Glomerular endothelial cell (primary cell): ENCODE measurements around the gene MPRIP. TPM values are rescaled to one million over a fixed set of nuclear protein-coding genes. Genes with fewer than 3 reads are reported as not detected.
"Not testable (repeated sequence)": the region's sequence is repeated elsewhere in the genome, so short reads cannot be mapped to it uniquely, and the experiment has no call there.

ENCODE experiments used
- DNase-seq: peaks from one replicate; pipeline ENCODE4 v3.0.0-alpha.2; 2011; ENCODE audit warnings: low read depth, low spot score; ENCODE audit errors: extremely low read depth
- total RNA-seq: library from RNA; depleted of rRNA; stranded (reverse); fragments of >200 nt; gene quantifications from 2 replicates; pipeline ENCODE4 v1.2.3, GENCODE V29; 2015

The MPRIP gene
- total RNA-seq, 1 donor from 2014 or later: 160 TPM

DNA sequence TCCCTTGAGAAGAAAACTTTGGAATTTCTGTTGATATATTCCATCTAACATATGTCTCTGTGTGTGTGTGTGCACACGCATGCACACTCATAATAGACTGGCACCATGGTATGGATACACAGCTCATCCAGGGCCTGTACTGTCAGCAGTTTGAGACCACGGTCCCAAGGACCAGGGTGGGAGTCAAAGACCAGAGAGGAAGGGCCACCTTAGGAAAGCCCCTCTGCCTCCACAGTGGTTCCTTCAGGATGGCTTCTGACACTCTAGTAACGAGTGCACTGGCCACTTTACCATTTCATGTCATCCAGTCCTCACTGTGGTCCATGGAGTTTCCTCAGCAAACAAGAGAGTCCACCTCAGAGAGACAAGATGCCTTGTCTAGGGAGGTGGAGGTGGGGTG lies 82.1 kb downstream of the MPRIP start:
- DNase-seq: no peak

DNA sequence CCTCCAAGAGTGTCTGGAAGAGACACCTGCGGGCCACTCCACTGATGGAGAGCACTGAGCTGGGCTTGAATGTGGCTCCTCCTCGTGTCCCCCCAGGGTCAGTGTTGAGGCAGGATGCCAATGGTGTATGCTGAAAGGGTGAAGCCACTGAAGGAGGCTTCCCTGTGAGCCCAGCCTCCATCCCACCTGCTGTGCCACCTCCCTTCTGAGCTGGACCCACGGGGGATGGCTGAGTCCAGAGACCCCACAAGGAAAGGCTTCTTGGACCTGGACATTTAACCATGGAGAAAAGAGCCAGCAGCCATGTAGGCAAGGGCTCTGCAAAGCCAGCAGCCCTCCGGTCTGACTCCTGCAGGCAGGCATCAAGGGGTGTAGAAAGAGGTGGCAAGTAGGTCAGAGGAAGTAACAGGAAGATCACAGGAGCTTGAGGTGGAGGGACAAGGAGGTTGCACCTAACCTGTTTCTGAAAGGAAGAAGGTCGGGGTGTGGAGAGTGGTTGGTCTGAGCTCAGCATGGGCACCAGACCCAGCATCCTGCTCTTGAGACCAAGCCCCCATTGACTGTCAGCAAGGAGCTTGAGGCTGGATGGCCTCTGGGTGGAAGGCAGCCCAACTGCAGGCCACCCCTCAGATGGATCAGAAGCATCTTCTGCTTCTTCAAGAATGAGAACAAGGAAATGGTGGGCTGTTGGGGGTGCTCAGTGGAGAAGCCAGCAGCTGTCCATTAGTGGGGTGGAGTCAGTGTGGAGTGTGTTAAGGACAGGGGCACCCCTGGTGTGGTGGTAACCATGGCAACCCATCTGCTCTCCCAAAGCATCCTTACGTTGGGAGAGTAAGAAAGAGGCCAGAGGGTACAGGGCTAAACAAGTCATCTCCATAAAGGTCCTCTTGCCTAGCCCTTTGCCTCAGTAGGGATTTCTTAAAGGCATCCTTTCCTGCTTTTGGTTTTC lies 83.2 kb downstream of the MPRIP start:
- no peak for DNase-seq

DNA sequence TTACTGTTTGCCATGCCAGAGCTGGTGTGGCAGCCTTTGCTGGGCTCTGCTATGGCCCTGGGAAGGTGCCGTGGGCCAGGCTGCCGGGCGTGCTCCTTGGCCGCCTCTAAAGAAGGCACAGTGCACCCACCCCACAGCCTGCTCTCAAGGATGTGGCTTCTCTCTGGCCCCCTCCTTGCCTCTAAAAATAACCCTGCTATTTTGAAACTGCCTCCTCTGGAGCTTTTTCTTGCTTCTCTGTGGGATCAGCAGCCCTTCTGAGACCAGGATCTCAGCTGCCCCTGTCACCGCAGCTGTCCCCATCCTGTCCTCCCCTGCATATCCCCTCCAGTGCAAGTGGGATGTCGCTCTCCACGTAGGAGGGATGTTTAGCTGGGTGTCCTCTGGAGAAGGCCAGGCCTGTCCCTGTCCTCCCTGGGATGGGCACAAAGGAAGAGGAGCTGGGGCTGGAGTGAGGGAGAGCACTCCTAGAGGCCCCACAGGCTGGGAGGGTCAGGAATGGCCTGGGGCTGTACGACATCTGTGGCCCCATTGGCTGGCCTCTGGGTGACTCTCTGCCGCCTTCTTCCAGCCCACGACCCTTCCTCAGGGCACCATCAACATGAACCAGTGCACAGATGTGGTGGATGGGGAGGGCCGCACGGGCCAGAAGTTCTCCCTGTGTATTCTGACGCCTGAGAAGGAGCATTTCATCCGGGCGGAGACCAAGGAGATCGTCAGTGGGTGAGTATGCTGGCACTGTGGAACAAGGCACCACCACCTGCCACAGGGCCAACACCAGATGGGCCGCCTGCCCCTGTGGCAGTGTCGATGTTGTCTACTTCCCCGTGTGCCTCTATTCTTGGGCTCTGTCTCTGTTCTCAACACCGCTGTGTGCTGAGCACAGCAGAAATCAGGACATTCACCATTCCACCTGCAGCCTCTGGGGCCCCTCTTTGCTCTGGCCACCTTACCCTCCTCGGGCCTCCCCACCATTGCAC lies 84.2 kb downstream of the MPRIP start:
- DNase-seq: no peak

DNA sequence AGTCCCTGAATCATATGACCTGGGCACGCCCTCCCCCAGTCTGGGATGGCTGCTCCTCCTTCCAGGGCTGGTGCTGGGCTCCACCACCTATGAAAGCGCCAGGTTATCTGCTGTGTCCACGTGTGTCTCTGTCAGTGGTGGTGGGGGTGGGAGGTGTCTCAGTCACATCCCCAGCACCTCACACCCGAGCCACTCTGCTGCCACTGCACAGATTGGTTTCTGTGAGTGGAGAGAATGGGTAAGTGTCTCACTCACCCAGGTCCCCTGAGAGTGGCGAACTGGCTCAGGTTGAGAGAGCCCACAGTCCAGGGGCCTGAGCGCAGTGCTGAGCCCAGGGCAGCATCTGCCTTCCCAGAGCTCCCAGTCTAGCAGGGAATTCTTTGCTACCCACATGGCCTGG lies 84.9 kb downstream of the MPRIP start:
- no peak for DNase-seq

DNA sequence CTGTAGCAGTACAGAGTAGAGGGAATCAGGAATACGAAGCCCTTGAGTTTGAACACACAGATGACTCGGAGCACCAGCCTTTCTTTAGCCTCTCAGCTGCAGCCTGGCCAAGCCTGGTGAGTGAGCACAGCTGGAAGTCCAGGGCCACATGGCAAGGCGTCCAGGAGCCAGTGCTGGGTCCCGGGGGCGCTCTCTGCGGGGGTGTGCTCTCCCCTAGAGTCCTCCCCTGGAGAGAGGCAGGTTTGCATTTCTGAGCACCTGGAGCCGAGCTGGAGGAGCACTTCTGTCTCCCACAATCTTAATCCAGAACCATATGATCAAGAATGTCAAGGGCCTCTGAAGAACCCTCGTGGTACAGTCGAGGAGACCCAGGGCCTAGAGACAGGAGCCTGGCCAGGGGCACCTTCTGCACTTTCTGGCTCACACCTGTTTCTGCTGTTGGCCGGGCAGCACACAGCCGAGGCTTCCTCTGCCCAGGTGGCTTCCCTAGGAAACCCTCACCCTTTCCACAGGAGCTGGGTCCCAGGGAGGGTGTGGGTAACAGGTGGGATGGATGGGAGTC lies 85.6 kb downstream of the MPRIP start:
- DNase-seq: no peak

DNA sequence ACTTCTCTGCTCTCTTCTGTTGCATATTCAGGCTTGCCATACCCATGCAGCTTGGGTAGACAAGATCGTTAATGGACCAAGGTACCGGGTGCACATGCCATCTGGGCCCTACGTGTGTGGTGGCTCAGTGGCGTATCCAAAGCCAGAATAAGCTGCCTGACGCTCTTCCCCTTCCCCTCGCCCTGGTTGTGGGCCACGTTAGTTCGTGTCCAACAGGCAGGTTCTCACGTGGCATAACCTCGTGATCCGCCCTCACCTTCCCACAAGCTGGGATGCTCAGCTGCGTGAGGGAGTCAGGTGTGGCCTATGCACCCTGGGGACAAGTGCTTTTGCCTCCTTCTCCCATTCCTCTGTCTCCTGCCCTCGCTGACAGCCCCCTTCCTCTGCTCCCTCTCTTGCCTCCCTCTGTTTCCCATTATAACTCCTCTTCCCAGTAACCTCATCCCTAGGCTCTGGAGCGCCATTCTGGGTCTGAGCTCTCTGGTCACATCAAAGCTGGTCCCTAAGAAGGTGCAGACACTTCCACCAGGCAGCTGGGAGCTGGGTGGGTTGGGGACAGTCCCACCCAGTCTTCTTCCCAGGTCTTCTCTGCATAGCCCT lies 86.3 kb downstream of the MPRIP start:
- DNase-seq: no peak

DNA sequence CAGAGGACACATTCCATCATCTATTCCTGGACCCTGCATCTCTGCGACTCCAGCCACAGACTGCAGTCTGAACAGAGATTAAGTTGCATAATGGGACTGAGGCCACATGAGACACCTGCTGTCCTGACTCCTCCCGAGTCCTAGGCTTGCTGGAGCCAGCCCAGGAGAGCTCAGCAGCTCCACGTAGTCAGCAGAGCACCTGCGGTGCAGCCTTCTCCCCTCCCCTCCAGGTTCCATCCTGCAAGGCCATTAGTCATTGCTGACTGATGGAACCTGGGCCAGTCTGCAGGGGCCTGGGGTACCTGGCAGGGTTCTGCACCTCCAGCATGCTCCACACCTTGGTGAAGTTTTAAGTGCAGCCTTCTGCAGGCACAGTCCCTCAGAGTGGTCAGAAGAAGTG lies 87.2 kb downstream of the MPRIP start:
- no peak for DNase-seq

DNA sequence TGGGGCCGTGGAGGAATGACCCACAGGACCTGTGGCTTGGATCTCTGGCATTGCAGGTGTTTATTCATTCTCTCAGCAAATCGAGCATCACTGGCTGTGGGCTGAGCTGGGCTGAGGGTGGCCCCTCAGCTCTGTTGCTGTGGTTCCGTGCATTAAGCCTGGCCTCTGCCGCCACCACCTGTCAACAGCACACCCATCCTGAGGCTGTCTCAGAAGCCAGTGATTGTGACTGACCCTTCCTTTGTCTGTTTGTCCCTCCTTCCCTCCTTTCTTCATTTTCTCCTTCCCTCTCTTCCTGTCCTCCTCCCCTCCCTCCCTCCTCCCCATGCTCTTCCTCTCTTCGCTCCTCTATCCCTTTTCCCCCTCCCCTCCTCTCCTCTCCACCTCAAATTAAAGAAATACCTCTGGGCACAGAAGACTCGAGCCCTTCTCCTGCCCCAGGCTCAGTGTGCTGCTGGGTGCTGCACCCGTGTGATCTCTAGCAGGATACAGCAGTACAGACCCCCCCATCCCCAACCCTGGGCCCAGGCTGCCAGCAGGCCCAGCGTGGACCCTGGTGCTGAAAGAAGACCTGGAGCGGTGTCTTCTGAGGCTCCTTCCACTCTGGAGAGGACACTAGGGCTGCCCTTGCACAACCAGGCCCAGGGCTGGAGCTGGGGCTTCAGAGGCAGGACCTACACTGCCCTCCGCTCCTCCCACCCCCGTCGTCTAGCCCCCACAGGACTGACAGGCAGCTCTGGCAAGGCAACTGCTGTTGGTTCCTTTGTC lies 88.0 kb downstream of the MPRIP start:
- DNase-seq: no peak

DNA sequence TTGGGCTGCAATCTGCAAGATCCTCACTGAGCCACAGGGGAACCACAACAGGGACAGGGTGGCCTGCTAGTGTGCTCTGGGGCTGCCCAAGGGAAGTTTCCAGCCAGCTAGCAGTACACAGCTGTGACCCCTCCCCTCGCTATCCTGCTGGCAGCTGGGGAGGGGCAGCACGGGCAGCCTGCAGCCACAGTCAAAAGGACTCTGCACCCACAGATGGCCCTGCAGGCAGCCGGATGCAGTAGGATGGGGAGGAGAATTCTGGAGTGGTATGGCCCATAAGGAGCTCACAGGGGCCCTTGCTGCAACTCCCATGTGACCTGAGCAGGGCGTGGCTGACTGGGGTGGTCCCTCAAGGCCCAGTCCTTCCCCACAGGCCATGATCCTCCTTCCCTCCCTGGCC lies 89.6 kb downstream of the MPRIP start:
- no peak for DNase-seq

DNA sequence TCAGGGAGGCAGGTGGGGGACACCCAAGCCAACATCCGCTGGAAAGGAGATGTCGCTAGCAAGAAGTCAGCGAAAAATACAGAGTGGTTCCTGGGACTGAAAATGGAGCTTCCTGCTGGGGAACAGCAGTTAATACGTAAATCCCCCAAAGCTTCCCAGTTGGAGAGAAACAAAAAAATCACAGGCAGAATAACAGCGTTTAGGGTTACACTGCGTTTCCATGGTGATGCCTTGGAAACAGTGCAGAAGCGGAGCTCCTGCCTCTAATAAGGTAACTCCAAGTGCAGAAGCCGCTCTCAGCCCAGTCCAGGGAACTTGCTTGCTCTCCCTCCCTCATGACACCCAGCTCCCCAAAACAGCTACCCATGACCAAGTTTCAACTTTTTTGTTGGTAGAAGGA lies 90.5 kb downstream of the MPRIP start:
- DNase-seq: no peak

DNA sequence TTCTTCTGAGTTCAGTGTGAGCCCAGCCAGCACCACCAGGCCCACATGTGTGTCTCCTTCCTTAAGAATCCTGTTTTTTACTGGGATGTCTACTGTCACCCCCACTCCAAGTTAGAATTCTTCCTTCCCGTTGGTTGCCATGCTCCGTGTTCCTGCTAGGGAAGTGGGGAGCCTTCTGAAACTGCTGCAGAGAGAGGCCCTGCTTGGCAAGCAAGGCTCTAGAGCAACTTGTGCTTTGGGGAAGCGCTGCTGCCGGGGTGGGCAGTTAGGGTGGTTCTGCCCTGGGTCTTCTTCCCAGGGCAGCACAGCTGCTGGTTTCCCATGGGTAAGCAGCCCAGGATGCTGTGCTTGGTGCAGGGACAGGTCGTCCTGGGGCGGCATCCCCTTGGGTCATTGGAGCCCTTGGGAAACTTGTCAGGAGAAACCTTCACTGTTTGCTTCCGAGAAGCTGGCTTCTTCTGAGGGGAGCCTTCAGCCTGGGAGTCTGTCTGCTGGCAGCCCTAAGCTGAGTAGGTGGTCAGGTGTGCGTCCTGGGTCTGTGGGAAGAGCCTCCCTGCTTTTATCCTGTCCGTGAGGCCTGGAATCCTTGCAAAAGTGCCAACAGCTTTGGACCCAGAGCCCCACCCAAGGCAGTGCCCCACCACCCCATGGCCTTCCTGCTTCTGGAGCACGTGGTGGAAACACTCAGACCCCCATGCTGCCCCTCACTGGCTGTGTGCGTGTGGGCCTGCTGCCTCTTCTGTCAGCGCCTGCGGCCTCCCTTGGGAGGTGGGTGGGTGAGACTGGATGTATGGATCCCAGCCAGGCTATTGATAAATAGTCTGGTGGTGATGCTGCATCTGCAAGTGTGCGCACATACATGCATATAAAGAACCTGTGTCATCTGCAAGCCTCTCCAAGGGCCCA lies 92.0 kb downstream of the MPRIP start:
- DNase-seq: no peak

DNA sequence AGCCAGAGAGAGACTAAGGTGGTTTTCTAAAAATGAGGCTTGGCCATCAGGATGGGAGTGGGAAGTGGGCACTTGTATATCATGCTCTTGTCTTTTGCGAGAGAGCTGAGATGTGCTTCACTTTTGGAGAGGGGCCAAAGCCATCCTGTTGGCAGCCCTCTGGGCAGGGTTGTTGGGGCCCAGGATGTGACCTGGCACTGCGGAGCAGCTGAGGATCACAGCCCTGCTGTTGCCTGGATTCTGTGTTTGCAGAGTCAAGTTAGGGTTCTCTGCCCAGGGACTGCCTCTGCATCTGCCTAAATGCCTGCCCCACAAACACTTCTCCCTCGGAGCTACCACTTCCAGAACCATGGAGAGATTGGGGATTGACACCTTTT lies 92.7 kb downstream of the MPRIP start:
- no peak for DNase-seq

DNA sequence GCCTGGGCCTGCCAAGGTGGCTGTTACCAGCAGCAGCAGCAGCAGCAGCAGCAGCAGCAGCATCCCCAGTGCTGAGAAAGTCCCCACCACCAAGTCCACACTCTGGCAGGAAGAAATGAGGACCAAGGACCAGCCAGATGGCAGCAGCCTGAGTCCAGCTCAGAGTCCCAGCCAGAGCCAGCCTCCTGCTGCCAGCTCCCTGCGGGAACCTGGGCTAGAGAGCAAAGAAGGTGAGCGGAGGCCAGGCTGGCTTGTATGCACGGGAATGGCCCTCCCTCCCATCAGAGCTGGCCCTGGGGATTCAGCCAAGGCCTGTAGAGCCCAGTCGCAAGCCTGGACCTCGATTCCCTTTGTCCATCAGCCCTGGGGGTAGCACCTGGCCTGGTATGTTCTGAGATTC lies 94.0 kb downstream of the MPRIP start:
- not testable (repeated sequence) for DNase-seq

DNA sequence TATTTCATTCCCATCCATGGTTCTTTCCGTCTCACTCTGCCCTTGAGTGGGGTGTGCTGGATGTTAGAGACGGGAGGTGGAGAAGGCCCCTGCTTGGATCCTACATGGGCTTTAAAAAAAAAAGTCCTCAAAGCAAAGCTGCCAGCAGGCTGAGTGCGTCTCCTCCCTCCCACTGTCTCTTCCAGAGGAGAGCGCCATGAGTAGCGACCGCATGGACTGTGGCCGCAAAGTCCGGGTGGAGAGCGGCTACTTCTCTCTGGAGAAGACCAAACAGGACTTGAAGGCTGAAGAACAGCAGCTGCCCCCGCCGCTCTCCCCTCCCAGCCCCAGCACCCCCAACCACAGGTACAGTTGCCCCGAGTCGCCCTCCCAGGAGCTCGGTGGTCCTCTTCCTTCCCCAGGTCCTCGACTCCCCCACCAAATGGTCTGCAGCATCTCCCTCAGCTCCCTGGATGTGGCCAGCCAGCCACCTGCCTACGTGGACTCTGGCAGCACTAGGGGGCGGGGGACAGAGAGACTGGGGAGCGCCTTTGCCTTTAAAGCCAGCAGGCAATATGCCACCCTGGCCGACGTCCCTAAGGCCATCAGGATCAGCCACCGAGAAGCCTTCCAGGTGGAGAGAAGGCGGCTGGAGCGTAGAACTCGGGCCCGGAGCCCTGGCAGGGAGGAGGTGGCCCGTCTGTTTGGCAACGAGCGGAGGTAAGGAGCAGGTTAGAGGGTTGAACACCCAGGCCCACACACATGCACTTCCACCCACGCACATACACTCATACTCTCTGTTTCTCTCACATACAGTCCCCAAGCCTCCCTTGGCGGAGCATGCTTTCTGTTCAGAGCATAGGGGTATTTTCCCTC lies 95.7 kb downstream of the MPRIP start:
- no peak for DNase-seq

DNA sequence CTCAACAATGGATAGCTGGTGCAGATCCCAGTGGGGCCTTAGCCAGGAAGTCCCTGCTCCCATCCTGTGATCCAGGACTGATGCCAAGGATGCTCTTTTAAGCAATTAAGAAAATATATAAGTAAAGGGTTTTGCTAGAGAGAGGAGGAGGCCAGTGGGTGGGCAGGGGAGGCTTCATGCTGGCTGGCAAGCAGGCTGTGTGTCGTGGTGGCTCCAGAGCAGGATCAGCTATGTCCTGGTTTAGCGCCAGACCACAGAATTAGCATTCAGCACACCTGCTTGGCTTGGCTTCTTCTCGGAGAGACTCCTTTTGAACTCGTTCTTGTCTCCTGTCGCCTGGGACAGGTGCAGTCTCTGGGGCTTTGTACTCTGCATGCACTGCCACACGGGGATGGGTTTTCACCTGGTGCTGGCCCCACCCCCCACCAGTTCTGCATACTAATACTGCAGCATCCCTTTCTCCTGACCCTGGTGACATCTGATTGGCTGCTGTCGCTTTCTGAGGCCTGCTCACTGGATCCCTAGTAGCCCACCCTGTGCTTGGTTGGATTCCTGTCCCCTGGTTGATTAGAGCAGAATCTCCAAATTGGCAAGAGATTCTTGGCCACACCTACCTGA lies 97.8 kb downstream of the MPRIP start:
- no peak for DNase-seq

DNA sequence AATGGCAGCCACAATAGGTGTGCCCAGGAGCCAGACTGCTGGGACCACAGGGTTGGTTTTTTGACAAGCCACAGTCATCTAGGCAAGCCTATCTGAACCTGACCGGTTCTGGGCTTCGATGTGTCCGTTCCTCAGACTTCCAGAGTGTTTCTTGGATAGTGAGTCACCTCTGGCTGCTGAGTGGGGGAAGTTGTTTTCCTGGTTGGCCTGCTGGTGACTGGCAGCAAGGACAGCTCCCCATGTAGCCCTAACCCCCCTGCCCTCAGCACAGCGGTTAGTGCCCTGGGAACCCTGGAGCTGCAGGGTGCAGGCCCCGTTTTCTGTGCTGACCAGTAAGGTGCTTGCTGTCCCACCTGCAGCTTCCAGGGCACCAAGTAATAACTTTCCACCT lies 98.3 kb downstream of the MPRIP start:
- DNase-seq: no peak

DNA sequence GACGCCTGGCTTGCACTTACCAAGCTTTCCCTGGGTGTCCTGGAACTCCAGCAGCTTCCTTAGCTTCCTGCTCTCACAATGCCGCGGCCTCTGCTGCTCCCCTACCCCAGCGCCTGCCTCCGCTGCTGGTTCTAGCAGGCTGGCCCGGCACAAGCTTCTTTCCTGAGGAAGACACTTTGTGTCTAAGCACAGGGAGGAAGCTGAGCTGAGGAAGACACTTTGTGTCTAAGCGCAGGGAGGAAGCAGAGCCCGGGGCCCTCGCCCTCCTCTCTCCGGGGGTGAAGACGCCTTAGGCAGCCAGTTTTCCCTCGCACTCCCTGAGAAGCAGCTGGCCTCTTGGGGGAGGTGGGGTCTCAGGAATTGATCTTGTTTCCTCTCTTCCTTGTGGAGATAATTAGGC lies 99.0 kb downstream of the MPRIP start:
- no peak for DNase-seq
